ENCODE measurements around the gene ITGA7.

Gene ITGA7, protein sequence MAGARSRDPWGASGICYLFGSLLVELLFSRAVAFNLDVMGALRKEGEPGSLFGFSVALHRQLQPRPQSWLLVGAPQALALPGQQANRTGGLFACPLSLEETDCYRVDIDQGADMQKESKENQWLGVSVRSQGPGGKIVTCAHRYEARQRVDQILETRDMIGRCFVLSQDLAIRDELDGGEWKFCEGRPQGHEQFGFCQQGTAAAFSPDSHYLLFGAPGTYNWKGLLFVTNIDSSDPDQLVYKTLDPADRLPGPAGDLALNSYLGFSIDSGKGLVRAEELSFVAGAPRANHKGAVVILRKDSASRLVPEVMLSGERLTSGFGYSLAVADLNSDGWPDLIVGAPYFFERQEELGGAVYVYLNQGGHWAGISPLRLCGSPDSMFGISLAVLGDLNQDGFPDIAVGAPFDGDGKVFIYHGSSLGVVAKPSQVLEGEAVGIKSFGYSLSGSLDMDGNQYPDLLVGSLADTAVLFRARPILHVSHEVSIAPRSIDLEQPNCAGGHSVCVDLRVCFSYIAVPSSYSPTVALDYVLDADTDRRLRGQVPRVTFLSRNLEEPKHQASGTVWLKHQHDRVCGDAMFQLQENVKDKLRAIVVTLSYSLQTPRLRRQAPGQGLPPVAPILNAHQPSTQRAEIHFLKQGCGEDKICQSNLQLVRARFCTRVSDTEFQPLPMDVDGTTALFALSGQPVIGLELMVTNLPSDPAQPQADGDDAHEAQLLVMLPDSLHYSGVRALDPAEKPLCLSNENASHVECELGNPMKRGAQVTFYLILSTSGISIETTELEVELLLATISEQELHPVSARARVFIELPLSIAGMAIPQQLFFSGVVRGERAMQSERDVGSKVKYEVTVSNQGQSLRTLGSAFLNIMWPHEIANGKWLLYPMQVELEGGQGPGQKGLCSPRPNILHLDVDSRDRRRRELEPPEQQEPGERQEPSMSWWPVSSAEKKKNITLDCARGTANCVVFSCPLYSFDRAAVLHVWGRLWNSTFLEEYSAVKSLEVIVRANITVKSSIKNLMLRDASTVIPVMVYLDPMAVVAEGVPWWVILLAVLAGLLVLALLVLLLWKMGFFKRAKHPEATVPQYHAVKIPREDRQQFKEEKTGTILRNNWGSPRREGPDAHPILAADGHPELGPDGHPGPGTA

GRCh38 chr12:55707841-55708694, at the start of gene ITGA7:
Gene ITGA7 (minus strand): TSS chr12:55707904. CDS start chr12:55707682, 222 bp downstream.
- DNase-seq = no peak

DNA sequence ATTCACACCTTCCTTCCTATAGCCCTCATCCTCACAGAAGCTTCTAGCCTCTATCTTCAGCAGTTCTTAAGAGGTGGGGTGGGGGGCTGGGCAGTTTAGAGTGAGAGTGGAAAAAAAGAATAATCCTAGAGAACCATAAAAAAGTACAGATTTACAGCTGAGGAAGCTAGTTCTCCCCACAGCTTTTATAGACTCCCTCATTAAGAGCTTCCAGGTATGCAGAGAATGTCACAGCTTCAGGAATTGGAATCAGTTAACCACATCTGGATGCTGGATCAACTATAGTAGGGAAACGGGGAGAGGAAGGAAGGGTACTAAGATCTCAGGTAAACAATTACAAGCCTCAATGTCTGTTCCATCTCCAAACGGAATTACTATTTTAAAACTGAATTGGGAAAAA, 47.5 kb upstream of the ITGA7 start:
- no peak for DNase-seq

GRCh38 chr12:55748230-55748993, 40.7 kb upstream of the ITGA7 start:
- no peak for DNase-seq

- DNase-seq = no peak
Measured at GRCh38 chr12:55746913-55747231, 39.2 kb upstream of the ITGA7 start.

DNA sequence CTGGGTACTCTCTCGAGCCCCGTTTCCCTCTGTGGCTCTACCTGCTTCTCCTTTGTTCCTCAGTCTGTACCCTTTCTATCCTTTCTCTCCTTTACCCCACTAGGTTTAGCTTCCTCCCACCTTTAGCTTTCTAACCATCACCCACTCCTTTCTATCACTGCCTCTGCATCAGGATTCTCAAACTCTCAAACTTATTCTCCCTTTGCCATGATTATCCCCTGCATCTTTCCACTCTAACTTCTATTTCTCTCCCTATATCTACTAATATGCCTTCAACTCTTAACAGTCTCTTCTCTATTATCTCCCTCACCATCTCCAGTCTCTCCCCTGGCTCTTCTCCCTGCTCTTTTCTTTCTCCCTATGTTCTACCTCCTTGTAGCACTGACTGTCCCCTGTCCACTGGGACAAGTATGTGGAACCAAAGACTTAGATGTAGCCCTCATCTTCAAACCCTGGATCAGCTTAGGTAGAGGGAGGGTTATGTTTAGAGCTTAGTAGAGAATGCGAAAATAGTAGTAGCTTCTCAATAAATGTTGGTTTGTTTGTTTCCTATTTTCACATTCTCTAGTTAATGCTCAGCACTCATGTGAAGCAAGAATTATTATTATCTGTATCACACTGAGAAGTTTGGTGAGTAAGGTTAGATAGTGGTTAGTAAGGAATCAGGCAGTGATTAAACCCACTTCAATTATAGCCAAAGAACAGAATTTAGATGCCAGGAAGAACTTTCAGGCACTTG, 38.6 kb upstream of the ITGA7 start:
- no peak for DNase-seq

- DNase-seq = no peak
Measured at GRCh38 chr12:55745361-55746173, 37.9 kb upstream of the ITGA7 start.

- DNase-seq = no peak
Measured at GRCh38 chr12:55744340-55745030, 36.8 kb upstream of the ITGA7 start.

GRCh38 chr12:55743406-55744339, 36.0 kb upstream of the ITGA7 start:
- DNase-seq = no peak

- no peak for DNase-seq
Measured at GRCh38 chr12:55742719-55743405, 35.2 kb upstream of the ITGA7 start, which contains the start of gene GDF11. Gene GDF11 (plus strand): TSS chr12:55743122. CDS start chr12:55743317, 195 bp downstream.

DNA sequence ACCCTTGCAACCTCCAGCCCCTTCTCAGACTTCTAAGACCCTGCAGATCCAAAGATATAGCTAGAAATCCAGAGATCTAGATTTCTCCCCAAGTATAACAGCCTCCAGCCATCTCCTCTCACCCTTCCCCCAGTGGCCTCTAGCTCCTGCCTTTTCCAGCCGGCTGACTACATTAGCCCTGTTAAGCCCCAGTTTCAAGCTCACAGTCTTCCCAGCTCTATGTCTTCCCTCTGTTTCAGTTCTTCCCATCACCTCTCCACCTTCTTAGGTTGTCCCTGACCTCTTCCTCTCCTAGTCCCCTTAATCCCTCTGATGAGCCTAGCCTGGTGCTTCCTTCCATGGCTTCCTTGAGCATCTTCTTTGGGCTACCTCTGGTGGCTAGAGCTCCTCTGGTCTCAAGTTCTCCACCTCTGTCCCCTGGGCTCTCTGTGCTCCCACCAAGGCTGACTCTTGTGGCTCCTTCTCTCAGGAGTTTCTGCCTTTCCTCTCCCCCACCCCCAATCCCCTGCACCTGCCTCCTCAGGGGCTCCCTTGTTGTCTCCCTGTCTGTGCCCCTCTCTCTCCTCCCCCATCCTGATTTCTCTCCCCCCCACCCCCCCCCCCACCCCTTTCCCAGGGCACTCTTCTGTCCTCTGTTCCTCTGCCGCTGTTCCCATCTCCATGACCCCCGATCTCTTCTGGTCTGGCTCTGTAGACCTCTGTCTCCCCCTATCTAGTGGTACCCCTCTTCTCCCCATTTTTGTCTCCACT, 34.4 kb upstream of the ITGA7 start:
- DNase-seq = no peak

GRCh38 chr12:55739025-55739378, 31.3 kb upstream of the ITGA7 start:
- no peak for DNase-seq

GRCh38 chr12:55738123-55739024, 30.7 kb upstream of the ITGA7 start:
- no peak for DNase-seq

- no peak for DNase-seq
Measured at GRCh38 chr12:55737581-55738122, 29.9 kb upstream of the ITGA7 start.

DNA sequence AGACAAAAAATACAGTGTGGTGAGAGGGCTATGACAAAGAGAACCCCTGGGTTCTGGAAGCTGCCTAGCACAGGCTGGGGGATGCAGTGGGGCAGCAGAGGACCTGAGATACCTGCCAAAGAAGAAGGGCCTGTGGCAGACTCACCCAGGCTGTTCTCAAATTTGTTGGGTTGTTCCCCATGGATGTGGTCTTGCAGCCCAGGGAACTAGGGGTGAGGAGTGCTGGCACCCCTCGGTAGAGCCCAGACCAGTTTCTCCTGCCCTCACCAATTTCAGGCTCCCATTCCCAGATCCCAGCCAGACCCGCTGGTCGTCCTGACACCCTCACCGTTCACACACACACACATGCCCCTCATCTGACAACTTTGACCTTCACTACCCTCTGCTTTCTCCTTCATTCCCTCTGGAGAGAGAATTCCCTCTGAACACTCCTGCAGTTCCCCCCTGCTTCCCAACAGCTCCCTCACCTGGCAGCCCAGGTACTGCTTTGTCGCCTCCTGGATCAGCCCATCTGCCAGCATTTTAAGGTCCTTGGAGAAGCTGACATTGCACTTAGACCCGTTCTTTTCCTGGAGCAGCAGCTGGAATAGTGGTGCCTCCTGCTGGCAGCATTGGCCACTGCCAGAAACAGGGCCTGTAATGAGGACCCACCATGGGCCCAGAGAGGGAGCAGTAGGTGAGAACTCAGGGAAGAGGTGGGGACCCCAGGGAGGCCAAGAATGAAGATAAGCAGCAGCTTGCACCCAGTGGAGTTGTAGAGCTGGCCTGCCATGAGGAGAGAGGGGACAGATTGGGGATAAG, 29.3 kb upstream of the ITGA7 start:
- no peak for DNase-seq

DNA sequence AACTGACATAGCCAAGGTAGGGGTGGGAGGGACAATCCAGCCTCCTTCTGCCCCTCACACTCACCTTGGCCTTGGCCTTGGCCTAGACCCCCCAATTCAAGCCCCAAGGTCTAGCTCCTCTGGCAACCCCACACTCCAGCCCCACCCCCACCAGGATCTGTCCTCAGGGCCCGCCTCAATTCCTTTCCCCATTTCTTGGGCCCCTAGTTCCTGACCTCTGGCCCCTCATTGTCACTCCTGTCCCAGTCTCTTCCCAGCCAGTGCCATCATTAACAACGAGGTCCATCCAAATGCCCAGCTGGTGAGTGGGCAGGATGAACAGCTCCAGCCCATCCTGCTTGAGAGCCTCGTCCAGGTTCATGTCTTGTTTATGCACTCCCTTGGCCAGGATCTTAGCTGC, 28.4 kb upstream of the ITGA7 start:
- no peak for DNase-seq
